ENCODE measurements around the gene PRMT6.

GRCh38 chr1:107098961-107099360, 42.5 kb downstream of the PRMT6 start:
- TF ChIP-seq CTCF (IDR thresholded peaks at IDR 0.05): no peak
- no peak for TF ChIP-seq POLR2A (IDR thresholded peaks at IDR 0.05)
- TF ChIP-seq POLR2AphosphoS5 (IDR thresholded peaks at IDR 0.05): no peak
